HTR-8/SVneo (cell line): ENCODE results near the gene PPP2R5C.
"Not testable (repeated sequence)": the region's sequence is repeated elsewhere in the genome, so short reads cannot be mapped to it uniquely, and the experiment has no call there.

ENCODE experiments used
- DNase-seq: peaks from one replicate; pipeline ENCODE4 v3.0.0; 2011; ENCODE audit warnings: low spot score, mixed read lengths; ENCODE audit not compliant: insufficient read length
- FAIRE-seq: peaks from 2 replicates; lab custom pipeline; 2011; peaks lifted over from hg19 to GRCh38; lab: Jason Lieb, UNC

PPP2R5C gene

GRCh38 chr14:101743701-101744100, 17.8 kb upstream of the PPP2R5C start:
- DNase-seq = no peak
- FAIRE-seq = no peak

DNA sequence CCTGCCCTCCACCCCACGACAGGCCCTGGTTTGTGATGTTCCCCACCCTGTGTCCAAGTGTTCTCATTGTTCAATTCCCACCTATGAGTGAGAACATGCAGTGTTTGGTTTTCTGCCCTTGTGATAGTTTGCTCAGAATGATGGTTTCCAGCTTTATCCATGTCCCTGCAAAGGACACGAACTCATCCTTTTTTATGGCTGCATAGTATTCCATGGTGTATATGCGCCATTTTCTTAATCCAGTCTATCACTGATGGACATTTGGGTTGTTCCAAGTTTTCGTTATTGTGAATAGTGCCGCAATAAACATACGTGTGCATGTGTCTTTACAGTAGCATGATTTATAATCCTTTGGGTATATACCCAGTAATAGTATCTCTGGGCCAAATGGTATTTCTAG, 17.1 kb upstream of the PPP2R5C start:
- not testable (repeated sequence) for DNase-seq, FAIRE-seq

GRCh38 chr14:101749756-101750155, 11.8 kb upstream of the PPP2R5C start:
- DNase-seq, FAIRE-seq: not testable (repeated sequence)

DNA sequence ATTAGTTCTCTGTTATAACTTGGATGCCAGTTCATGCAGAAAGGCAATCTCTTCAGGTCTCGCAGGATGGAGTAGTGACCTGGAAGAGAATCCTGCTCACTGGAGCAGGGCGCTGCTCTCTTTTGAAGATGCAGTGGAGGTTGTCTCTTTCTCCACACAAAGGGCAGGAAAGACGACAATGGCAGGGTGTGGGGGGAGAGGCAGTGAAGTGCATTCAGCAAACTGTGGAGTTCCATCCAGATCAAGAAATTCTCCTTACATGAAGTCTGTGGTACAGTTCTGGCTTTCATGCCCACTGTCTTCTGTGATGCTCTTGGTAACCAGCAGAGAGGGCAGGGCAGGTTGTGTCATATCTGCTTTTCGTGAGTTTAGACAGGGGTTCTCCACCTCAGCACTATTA, 6.6 kb upstream of the PPP2R5C start:
- DNase-seq (no peak), FAIRE-seq (no peak)

DNA sequence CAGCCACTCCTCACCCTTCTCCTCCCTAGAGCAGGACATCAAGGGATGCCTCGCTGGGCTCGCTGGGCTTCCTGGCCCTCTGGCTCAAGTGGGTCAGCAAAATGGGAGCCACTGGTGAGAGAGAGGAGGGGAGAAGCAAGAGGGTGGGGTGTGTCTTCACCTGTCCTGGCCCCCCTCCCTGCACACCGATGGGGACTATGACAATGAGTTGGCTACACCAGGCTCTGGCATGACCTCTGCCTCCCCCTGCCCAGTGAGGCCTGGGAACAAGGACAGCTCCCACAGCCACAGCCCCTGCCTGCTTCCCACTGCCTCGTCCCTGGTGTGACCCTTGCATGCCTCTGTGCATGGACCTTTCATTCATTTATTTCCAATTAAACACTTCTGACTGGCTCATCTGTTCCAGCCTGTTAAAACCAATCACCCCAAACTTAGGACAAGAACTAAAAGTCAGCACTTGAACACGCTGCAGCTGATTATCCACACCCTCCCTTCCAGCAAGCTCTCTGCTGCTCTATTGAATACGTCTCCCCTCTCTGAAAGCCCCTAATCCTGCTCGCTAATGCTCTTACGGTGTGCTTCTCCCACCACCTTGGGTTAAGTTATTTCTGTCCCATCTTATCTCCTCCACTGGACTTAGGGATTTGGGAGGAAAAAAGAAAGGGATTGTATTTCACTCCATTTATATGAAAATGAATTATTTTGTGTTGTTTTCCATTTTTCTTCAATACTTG, 5.8 kb upstream of the PPP2R5C start:
- no peak for DNase-seq
- FAIRE-seq = no peak

DNA sequence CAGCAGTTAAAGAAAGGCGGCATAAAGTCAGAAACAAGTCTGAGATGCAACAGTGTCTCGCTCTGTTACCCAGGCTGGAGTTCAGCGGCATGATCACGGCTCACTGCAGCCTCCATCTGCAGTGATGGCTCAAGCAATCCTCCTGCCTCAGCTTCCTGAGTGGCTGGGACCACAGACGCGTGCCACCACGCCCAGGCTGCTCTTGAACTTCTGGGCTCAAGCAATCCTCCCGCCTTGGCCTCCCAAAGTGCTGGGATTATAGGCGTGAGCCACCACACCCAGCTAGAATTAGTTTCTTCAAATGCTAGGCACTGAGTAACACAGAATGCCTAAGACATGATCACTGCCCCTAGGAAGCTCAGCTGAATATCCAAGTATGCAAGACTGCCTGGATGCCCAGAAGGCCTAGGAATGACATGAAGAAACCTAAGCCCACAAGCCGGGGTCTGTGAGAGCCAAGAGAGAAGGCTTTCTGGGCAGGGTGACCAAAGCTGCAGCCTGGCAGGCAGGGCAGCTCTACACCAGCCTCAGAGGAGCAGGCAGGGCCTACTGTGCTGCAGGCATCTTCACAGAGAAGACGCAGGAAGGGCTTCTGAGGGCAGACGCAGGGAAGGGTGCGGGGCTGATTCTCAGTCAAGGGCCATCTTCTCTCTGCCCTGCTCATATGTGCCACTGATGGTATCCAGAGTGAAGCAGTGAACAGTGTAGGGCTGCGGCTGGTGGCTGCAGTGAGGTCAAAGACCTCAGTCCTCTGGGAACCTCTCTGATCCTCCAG, 4.3 kb upstream of the PPP2R5C start:
- peak; percentile 40 for FAIRE-seq
- no peak for DNase-seq

DNA sequence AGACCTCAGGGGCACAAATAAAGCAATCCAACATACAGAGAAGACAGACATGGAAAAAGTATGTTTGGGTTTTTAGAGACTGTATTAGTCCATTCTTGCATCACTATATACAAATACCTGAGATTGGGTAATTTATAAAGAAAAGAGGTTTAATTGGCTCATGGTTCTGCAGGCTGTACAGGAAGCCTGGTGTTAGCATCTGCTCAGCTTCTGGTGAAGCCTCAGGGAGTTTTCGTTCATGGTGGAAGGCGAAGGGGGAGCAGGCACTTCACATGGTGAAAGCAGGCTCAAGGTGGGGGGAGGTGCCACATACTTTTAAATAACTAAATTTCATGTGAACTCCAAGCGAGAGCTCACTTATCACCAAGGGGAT, 3.7 kb upstream of the PPP2R5C start:
- no peak for FAIRE-seq

DNA sequence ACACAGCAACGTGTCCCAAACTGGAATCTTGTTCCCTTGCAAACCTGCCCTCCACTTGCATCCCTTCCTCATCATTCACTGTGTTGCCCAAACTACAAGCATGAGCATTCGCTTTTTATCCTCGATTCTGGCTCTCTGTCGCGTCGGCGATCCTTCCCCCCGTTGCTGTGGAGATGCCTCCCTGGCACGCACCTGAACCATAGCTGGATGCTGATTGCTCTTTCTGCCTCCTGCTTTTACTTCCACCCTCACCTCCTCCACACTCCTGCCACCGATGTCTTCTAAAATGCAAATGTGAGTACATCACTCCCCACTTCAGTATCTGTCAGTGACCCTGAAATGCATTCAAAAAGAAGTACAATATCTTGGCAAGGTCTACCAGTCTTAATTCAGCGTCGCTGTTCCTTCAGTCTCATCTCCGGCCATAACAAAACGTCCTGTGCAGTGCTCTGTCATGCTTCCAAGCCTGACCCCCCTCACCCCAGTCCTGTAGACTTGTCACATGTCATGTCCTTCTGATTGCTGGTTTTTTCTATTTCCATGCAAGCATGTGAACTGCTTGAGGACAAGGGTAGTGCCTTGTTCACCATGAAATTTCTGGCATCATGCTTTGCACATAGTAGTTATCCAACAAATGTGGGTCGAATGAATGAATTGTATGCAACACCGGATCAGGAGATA, 2.5 kb upstream of the PPP2R5C start:
- FAIRE-seq (no peak), DNase-seq (no peak)

More for the DNA sequence above, 3.7 kb upstream of the PPP2R5C start:
- no peak for DNase-seq

- DNase-seq (peak; percentile 91), FAIRE-seq (peak; percentile 87)
Observed at GRCh38 chr14:101760138-101761011, 1.1 kb upstream of the PPP2R5C start.

- DNase-seq (no peak), FAIRE-seq (no peak)
Observed at GRCh38 chr14:101761881-101762529, 496 bp downstream of the PPP2R5C start.

DNA sequence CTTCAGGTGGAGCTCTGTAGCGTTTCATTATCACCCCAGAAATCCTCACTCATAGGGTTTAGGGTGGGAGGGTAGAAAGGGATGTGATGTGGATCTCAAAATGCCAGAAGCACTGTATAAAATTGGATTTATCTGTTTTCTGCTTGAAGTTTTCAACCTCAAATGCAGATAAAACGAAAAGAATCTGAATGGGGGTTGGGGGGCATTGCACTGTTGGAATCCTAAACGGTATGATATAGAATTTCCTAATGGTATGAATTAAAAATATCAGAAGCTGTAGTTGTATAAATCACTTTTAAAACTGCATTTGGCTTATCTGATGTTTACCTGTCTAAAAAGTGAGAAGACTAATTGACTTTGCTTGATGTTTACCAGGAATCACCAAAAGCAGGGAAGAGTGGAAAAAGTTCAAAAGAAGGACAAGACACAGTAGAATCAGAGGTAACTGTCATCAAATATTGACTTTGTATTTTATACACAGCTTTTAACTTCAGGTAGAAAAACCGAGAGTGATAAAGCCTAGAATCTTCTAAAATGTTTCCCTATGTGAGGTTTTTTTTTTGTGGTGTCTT, 1.1 kb downstream of the PPP2R5C start:
- FAIRE-seq = no peak
- DNase-seq = no peak

DNA sequence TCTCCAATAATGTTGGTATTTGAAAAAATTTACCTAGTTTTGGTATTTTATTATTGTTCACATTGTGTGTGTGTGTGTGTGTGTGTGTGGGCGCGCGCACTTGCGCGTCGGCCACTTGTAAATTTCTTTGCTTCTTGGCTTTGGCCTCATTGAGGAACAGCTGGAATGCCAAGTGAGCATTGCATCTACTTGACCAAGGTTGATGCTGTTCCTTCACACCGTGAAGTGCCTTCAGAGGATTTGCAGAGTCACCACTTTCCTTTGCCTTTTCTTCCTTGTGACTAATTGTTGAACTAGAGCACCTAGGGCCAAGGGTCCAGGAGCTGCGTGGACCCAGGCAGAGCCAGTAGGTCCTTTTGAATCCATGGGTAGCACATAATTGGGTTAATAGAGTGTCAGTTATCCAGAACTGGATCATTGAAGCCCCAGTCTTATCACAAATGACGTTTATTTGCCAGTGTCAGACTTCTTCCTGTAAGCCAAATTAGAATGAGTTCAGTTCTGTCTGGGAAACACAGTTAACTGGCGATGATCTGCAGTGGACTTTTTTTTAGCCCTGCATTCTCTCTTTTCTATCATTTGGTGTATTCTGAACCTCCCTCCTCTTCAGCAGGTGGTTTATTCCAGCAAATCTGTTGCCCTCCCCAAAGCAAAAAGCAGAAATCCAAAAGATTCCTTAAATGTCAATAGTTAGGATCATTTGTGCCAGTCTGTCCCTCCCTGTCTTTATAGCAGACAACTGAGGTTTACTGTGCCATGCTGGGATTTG, 2.6 kb downstream of the PPP2R5C start:
- FAIRE-seq (no peak), DNase-seq (no peak)

- no peak for FAIRE-seq
- no peak for DNase-seq
Observed at GRCh38 chr14:101767618-101768362, 6.3 kb downstream of the PPP2R5C start.

DNA sequence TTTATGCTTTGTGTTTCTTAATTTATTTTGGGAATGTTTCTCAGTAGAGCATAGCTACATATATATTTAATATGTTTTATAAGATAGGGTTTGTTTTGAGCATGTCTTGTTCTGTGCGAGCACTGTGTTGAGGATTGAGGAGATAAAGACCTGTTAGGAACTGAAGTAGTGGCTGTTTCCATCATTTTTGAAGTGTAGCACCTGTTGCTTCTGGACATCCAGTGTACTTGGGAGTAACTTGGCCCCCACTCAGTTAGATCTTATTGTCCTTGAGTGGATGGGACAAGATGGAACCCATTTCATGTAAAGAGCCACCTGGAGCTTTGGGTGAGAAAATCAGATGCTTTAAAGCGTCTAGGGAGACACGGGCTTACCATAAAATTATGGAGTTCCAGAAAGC, 8.7 kb downstream of the PPP2R5C start:
- FAIRE-seq (no peak), DNase-seq (no peak)

- FAIRE-seq (no peak), DNase-seq (peak; percentile 44)
Observed at GRCh38 chr14:101772770-101773169, 11.3 kb downstream of the PPP2R5C start.

- DNase-seq (no peak), FAIRE-seq (no peak)
Observed at GRCh38 chr14:101773378-101773777, 11.9 kb downstream of the PPP2R5C start.

DNA sequence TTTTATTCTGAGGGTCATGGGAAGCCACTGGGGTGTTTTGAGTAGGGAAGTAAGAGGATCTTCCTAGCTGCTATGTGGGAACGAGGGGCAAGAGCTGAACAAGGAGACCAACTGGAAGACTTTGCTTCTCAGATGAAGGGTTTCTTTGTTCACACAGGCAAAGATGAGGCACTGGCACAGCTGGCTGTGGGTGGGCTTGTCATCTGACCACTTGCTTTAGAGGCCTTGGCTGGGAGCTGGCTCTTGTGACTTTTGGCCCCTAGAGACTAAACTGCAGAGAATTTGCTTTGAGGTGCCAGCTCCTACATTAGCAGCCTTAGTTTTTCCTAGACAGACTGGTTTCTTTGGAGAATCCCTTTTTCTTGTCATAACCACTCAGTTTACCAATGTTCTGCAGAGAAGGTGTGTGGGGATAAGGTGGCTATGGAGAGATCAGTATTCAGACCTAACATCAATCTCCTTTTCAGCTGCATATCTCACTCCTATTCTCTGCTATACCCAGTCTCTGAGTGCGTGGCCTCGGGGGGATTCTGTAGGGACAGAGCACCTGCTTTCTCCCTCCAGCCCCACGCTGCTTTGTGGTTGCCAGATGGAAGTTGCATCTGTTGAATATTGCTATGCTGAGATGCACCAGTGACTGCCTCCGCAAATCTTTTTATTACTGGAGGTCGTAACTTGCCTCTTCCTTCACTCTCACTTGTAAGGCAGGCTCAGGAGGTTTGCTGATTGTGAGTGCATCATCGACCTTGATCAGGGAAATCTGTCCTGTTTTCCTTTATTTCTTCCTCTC, 12.7 kb downstream of the PPP2R5C start:
- DNase-seq (no peak), FAIRE-seq (no peak)
